ENCODE measurements around the gene RNFT2.
A peak's percentile ranks its signal among the peaks of the same experiment; 100 is the strongest.
"Not testable (repeated sequence)": the region's sequence is repeated elsewhere in the genome, so short reads cannot be mapped to it uniquely, and the experiment has no call there.

RNFT2 gene

DNA sequence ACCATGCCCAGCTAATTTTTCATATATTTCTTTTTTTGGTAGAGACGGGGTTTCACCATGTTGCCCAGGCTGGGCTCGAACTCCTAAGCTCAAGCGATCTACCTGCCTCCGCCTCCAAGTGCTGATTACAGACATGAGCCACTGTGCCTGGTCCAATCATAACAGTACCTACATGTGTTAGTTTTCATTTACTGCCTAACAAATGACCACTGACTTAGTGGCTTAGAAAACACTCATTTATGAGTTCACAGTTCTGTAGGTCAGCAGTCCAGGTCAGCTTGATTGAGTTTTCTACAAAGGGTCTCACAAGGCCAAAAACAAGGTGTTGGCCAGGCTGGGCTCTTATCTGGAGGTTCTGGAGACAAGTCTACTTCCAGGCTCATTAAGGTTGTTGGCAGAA, 60.6 kb downstream of the RNFT2 start:
- no peak for DNase-seq

DNA sequence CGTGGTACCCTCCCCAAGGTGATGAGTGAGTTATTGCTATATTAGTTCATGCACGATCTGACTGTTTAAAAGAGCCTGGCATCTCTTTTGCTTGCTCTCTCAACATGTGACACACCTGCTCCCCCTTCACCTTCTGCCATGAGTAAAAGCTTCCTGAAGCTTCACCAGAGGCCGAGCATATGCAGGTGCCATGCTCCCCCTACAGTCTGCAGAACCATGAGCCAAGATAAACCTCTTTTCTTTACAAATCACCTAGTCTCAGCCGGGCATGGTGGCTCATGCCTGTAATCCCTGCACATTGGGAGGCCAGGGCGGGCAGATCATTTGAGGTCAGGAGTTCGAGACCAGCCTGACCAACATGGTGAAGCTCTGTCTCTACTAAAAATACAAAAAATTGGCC, 61.8 kb downstream of the RNFT2 start:
- DNase-seq, result no peak

DNA sequence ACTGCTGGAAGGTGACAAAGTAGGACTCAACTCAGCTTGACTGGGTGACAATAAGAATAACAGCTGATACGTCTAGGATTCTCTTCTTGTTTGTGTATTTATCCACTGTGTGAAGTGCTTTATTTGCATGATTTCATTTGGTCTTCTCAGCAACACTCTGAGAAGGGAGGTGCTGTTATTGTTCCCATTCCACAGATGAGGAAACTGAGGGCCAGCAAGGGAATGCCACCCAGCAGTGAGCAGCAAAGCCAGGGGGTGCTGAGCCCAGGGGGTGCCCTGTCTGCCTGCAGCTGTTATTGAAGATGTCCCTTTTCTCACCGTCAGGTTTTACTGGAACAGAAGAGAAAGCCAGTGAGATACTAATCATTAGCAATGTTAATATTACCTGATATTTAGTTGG, 62.8 kb downstream of the RNFT2 start:
- DNase-seq, result no peak

DNA sequence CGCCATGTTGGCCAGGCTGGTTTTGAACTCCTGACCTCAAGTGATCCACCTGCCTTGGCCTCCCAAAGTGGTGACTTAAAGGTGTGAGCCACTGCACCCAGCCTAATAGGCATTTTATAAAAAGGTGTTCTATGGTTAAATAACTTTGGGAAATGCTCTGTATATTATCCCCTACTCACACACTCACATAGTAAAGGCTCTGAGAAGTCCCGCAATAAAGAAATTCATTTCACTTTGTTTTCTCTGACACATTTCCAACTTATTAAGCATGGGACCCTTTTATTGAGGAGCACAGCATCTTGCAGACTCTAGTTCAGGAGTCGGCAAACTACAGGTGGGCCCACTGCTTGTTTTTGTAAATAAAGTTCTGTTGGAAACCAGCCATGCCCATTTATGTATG, 63.9 kb downstream of the RNFT2 start:
- no peak for DNase-seq

DNA sequence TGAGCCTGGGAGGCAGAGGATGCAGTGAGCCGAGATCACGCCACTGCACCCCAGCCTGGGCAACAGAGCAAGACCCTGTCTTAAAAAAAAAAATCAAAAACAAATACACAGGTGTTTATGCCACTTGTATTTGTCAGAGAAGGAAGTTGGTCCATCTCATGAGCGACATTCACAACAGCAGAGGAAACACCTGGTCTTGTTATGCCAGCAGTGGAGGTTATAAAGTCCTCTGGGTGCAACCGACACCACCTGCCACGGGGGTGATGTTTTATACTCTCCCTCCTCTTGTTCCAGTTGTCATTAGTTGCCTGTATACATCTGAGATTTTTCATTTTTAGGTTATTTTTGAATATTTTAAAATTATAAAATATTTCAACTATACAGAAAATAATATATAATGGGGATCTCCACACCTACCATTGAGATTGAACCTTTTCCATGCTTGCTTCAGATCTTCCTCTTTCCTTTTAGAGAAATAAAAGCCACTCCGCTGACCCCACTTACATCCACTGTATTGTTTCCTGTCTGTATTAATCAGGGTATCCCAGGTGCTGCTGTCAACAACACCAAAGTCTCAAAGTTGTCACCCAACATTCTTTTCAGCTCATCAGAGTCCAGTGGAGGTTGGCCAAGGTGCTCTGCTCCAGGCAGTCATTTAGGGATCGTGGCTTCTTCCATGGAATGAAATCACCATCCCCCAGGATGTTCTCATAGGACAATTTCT, 65.1 kb downstream of the RNFT2 start:
- no peak for DNase-seq

DNA sequence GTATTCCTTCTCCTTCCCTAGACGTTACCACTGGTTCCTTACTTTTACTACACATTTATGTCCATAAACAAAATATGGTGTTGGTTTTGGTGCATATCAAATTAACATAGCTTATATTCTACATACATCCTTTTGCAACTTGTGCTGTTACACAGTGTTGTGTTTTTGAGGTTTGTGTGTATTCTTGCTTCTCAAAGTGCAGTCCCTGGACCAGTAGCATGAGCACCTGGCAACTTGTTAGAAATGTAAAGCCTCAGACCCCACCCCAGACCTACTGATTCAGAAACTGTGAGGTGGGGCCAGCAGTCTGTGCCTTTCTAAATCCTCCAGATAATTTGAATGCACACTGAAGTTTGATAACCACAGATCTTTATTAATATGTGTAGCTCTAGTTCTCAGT, 65.9 kb downstream of the RNFT2 start:
- no peak for DNase-seq

DNA sequence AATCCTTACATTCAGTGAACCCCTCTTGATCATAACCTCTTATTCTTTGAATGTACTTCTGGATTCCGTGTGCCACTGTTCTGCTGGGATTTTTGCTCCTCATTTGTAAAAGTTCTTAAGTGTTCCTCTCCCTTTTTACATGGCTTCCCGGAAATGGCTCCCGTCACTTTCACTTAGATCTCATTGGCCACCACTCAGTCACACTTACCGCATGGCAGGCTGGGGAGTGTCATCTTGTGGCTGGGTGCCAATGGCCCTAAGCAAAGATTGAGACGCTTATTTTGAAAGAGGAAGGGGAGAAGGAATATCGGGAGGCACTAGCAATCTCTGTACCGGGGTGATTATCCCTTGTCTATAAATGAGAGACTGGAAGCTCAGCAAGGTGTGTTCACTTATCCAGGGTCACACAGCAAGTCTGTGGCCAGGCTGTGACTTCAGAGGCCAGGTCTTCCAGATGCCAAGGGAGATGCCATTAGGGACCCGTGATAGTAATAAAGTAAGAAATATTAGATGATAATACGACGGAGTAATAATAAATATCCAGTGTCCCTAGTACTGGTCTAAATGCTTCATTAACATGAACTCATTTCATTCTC, 68.8 kb downstream of the RNFT2 start:
- DNase-seq, result no peak

DNA sequence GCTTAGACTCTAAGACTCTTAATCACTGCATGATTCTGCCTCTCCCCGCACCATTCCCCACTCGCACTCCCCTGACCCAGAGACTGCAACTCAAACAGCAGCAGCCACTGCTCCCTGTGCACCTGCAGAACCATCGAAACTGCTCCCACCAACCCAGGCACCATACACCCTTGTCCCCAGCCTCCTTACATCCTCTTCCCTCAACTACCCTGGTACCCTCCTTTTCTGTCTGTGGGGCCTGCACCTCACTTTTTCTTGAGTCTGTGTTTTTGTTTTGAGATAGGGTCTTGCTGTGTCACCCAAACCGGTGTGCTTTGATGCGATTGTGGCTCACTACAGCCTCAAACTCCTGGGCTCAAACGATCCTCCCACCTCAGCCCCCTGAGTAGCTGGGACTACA, 69.4 kb downstream of the RNFT2 start:
- no peak for DNase-seq

DNA sequence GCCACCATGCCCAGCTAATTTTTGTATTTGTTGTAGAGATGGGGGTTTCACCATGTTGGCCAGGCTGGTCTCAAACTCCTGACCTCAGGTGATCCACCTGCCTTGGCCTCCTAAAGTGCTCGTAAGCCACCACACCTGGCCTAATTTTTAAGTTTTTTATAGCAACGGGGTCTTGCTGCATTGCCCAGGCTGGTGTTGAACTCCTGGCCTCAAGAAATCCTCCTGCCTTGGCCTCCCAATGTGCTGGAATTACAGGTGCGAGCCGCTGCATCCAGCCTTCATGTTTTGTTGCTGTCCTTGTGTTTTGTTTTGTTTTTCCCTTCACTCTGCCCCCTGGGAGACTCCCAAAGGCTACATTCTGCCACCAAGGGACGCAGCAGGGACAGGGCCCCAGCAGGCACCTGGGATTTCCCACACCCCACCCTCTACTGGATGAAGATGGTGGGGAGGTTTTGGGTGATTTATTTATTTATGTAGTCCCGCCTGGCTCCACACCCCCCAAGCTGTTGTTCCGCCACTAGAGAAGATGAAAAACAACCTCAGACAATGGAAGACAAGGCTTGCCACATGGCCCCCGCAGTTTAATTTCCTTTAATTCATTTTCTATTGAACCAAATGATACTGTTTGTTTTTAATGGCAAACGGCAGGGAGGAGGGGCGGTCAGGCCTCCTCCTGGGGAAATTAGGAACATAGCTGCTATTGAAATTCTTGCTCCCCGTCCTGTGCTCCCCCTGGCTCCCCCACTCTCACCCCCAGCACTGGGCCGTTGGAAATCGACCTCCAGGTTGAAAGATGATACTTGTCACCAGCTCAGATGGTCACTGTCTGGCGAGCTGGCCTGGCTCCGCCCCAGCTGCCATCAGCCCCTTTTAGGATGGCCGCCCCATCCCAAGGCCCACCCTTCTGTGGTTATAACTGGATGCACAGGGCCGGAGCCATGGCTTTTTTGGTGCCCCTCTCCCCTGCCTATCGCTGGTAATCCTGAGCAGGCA, 70.3 kb downstream of the RNFT2 start:
- no peak for DNase-seq

DNA sequence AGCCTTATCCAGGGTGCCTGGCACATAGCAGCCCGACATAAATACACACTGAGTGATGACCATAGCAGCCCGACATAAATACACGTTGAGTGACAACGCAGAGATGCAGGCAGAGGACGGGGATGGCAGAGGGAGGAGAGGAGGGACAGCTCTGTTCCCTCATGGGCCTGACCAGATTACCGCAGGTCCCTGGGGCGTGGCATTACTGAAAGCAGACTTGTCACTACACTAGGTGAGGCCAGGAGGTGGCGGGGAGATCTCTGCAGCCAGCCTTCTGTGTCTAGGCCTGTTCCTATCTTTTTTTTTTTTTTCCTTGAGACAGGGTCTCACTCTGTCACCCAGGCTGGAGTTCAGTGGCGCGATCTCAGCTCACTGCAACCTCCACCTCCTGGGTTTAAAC, 74.1 kb downstream of the RNFT2 start:
- no peak for DNase-seq

DNA sequence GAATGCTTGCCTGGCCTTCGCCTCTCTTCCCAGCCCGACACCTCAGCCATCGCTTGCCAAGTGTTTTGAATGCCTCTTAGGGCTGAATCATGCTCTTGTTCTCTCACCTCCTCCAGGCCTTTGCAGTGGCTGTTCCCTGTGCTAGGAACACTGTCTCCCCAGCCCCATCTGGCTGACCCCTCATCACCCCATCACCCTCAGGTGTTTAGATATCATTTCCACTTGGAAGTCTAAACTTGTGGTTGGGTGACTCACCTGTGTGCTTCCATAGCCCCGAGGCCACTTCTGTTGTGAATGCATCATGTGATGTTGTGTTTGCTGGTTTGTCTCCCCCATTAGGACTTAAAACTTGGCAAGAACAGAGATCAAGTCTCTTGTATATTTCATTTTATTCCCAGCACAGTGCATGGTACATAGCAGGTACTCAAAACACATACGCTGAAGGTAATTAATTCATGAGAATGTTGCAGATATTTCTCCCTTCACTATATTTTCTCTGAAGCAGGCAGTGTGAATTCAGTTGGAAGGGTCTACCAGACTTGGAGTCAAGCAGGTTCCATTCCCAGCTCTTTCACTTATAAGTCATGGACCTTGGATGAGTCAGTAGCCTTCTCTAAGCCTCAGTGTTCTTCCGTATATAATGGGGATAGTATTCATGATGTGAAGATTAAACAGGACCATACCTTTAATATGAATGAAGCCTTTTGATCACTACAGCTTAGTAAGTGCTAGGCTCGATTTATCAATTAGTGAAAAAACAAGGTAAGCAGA, 75.3 kb downstream of the RNFT2 start:
- DNase-seq, result no peak

DNA sequence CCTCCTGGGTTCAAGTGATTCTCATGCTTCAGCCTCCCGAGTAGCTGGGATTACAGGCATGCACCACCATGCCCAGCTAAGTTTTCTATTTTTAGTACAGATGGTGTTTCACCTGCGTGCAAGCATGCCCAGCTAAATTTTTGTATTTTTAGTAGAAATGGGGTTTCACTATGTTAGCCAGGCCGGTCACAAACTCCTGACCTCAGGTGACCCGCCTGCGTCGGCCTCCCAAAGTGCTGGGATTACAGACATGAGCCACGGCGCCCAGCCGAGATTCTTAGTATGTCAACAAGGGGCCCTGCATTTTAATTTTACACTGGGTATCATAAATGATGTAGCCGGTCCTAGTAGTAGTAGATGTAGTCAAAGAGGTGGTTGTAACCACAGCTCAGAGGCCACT, 76.7 kb downstream of the RNFT2 start:
- DNase-seq, result not testable (repeated sequence)

DNA sequence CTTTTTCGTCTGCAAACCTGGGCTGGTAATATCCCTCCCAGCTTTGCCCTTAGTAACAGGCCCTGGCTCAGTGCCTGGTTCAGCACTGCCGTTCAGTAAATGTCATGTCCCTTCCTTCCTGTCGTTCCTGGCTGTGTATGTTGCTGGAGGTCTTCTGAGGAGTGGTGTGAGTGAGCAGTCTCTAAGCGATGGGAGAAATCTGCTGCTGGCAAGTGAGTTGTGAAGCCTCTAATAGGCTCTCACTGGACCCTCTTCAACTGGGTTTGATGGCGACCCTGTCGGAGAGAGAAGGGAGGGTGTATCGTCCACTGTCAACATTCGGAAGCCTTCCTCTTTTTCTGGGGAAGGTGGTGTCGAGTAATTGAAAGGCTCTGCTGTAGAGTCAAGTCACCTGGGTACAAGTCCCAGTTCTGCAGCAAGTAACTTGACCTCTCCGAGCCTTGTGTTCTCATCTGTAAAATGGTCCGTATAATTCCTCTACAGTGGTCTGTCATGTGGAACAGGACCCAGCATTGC, 80.3 kb downstream of the RNFT2 start:
- DNase-seq, result no peak

DNA sequence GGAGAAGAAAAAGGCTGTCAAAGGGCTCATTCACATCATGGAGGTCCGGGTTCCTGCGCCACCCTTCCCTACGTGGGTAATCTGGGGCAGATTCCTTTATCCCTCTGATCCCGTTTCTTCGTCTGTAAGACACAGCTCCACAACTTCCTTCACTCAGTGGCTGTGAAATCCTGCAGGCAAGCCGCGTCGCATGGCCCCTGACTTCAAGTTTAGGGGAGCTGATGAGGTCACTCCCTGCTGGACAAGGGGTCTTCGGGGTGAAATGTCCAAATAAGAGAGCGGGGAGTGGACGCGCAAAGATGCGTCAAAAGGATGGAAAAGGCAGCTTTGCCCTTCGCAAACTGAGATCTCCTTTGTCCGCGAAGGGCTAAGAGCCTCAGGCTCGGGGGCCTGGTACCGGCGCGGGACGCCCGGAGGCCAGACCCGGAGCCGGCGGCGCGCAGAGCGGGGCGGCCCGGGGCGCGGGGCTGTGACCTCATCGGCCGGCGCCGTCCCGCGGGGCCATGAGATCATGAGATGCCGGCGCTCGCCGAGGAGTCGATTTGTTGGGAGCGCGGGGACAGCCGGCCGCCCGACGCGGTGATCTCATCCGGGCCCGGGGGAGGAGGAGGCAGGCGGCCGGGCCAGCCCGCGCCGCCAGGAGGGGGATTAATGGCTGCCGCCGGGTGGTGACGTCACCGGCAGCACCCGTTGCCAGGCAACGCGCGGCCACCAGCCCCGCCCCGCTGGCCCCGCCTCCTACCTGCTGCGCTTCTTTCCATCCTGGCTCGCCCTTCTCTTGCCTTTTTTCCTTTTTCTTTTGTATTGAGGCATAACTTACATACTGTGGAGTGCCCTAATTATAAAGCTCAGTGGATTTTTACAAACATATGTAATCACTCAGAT, 81.1 kb downstream of the RNFT2 start:
- peak; percentile 55 to 58 for DNase-seq

DNA sequence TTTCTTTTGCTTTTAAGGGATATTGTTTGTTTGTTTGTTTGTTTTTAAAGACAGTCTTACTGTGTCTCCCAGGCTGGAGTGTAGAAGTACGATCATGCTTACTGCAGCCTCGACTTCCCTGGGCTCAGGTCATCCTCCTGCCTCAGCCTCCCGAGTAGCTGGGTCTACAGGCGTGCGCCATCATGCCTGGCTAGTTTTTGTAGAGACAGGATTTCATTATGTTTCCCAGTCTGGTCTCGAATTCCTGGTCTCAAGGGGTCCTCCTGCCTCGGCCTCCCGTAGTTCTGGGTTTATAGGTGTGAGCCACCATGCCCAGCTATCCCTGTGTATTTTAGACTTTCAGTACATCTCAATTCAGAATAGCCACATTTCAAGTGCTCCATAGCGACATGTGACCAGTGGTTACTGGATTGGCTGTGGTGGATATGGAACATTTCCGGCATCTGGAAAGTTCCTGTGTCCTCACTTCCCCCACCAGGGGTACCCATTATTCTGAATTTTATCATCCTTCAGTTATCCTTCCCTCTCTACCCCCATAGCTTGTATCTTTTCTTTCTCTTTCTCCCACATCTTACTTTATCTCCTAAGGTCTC, 82.0 kb downstream of the RNFT2 start:
- DNase-seq, result no peak

DNA sequence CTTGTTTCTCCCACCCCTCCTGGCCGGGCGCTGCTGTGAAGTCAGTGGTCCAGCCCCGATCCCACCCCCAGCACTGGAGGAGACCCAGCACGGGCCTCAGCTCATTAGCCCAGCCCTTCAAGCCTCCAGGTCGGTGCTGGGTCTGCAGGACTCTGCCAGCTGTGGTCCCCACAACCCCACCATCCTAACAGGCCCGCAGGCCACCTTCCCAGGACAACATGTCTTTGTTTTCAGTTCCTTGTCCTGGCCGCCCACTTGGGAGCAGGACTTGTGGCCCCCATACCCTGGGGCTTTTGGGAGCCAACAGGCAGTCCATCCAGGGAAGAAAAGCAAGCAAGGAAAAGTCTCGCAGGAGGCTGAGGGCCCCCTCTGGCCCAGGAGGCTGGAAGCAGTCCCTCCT, 83.2 kb downstream of the RNFT2 start:
- DNase-seq, result no peak

DNA sequence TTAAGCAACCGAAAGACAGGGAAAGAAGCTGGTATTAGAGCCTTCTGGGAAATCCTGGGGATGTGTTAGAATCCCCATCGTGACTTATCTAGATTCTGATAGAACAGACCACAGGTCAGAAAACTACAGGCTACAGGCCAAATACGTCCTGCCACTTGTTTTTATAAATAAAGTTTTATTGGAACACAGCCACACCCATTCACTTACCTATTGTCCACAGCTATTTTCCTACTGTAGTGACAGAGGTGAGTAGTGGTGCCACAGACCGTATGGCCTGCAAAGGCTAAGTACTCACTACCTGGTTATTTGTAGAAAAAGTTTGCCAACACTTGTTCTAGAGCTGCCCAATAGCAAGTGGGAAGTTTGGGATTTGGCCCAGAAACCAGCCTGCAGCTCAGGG, 89.3 kb downstream of the RNFT2 start:
- no peak for DNase-seq

DNA sequence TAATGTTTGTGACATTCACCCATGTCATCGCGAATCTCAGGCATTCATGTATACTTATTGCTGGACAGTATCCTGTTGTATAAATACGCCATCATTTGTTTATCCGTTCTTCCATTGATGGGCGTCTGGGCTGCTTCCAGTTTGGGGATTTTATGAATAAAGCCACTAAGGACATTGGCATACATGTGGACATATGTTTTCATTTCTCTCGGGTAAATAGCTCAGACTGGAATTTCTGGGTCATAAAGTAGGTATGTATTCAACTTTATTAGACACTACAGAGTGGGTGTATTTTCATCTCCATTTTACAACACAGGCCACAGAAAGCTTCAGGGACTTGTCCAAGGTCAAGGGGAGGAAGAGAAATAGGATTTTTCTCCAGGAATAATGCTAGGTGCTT, 94.2 kb downstream of the RNFT2 start:
- DNase-seq, result no peak

DNA sequence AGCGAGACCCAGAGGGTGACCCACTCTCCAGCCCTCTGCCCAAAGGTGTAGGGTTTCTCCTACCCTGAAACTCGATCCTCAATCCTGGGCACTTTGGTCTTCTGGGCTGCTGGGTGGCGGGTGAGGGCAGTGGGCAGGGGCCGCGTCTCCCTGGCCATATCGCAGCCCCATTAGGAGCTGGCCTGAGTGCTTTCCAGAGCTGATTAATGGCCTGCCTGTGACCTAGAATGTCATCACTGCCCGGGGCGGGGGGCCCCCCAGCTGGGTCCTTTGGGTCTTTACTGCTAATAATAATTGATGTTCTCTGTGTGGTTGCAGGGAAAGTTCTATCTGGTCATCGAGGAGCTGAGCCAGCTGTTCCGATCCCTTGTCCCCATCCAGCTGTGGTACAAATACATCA, 95.4 kb downstream of the RNFT2 start:
- no peak for DNase-seq

DNA sequence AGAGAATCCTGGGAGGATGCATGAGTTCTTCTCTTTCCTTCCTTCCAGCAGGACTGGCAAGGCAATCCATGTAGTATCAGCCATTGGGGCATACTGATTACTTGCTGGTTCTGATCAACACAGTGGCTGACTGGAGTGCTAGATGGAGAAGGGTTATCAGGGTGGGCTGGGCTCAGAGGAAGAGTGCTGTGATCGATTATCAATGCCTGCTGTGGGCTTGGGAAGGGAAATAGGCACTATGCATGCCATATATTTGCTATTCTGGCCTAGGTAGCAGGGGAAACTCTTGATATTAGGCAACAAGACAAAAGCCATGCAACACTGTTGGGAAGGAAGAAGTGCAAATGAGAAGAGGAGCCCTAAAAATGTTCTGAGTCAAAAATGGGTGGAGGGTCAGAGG, 97.4 kb downstream of the RNFT2 start:
- DNase-seq, result no peak

DNA sequence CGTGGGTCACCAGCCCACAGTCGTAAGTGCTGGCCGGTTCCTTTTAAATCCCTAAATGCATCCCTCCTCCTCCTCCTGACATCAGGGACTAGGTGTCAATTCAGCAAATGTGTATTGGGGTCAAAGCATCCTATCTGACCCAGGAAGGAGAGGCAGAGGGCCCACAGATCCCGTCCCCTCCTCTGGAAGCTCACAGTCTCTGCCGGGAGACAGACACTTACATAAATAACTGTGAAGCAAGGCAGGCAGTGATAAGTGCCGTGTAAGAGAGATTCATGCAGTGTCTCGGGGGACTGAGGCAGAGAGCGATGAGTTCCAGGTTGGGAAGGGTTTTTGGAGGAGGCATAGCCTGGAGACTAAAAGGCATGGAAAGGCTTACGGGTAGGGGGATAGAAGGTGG, 99.0 kb downstream of the RNFT2 start:
- DNase-seq, result no peak
